Hematopoietic multipotent progenitor cell treated with erythropoietin and hydrocortisone succinate and interleukin-3 and kit ligand, for 6 days (in vitro differentiated cells): Measurements from ENCODE around the gene TBC1D12.
A peak's percentile ranks its signal among the peaks of the same experiment; 100 is the strongest.

Experiments
- DNase-seq: peaks from one replicate; pipeline ENCODE4 v3.0.0-alpha.2; 2015

The TBC1D12 gene

GRCh38 chr10:94409021-94409657, 6.8 kb downstream of the TBC1D12 start:
- DNase-seq, result no peak

GRCh38 chr10:94411304-94411703, 9.0 kb downstream of the TBC1D12 start:
- DNase-seq, result no peak

DNA sequence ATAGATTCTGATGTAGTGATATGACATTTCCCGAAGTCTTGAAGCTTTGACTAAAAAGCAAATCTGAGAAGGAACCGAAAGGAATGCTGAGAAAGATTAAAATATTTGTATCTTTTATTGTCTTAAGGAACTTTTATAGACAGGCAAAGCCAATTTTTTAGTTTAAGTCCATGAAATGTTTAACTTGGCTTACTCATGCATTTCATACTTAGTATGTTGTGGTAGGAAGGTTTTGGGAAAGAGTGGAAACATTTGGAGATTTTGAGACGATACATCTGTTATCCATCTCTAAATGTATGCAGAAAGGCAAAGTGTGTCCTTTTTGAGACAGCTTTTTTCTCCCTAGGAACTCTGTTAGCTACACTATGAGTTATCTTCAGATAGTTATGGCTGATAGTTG, 10.1 kb downstream of the TBC1D12 start:
- no peak for DNase-seq

DNA sequence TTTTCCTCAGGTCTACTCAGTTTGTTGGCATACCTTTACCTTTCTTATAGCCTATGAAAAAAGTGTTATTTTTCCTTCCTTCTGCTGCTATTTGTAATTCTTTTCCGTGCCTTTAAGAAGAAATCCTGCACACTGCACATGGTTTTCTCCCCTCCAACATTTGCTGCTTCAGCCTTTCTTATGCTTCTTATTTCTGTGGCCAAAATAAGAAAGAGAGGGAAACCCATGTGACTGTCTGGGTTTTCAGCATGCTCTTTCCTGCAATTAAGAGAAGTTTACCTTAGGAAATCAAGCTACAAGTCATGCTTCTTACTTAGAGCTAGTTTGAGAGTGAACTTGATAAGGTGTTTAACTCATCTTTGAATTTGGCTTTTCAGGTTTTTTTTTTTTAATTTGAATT, 11.0 kb downstream of the TBC1D12 start:
- no peak for DNase-seq

- DNase-seq, result no peak
Observed at GRCh38 chr10:94416896-94417295, 14.6 kb downstream of the TBC1D12 start.

GRCh38 chr10:94417321-94417720, 15.0 kb downstream of the TBC1D12 start:
- no peak for DNase-seq

DNA sequence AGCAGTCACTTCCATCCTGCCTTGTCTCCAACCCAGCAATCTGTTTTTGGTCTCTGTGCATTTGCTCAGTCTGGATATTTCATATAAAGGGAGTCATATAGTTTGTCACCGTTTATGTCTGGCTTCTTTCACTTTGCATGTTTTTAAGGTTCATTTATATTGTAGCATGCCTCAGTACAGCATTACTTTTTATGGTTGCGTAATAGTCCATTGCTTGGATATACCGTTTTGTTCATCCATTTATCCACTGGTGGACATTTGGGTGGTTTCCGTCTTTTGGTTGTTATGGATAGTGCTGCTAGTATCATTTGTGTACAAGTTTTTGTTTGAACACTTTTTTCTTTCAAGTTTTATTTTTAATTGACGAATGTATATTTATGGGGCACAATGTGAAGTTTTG, 18.2 kb downstream of the TBC1D12 start:
- DNase-seq, result no peak

DNA sequence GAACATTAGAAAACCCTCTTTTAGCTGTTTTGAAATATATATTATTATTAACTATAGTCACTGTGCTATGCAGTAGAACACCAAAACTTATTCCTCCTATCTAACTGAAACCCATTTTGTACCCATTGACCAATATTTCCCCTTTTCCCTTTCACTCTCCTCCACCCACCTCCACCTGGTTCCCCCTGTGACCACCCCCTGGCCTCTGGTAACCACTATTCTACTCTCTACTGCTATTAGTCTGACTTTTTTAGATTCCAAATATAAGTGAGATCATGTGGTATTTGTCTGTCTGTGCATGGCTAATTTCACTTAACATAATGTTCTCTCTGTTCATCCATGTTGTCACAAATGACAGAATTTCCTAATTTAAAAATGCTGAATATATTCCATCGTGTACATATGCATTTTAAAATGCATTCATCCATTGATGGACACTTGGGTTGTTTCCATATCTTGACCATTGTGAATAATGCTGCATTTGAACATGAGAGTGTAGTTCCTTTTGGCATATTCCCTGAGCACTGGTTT, 18.7 kb downstream of the TBC1D12 start:
- no peak for DNase-seq

- DNase-seq, result no peak
Observed at GRCh38 chr10:94423627-94424026, 21.3 kb downstream of the TBC1D12 start.

GRCh38 chr10:94424714-94425337, 22.5 kb downstream of the TBC1D12 start:
- no peak for DNase-seq

GRCh38 chr10:94425942-94426341, 23.6 kb downstream of the TBC1D12 start:
- no peak for DNase-seq

DNA sequence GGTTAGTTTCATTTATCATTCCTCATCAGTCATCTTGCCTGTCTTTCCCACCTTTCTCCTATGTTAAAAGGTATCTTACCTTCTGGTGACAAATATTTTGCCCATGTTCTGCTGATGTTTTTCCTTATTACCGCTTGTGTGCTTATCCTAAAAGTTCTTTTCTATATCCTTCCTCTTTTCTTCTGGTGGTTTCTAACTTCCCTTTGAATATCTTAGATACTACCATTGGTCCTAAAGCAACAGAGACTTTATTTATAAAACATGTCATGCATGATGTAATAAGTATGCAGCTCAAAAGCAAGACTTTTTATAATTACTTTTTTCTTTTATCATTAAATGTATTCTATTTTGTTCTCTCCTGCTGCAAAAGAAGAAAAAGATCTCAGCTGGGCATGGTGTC, 24.8 kb downstream of the TBC1D12 start:
- peak; percentile 4 for DNase-seq

DNA sequence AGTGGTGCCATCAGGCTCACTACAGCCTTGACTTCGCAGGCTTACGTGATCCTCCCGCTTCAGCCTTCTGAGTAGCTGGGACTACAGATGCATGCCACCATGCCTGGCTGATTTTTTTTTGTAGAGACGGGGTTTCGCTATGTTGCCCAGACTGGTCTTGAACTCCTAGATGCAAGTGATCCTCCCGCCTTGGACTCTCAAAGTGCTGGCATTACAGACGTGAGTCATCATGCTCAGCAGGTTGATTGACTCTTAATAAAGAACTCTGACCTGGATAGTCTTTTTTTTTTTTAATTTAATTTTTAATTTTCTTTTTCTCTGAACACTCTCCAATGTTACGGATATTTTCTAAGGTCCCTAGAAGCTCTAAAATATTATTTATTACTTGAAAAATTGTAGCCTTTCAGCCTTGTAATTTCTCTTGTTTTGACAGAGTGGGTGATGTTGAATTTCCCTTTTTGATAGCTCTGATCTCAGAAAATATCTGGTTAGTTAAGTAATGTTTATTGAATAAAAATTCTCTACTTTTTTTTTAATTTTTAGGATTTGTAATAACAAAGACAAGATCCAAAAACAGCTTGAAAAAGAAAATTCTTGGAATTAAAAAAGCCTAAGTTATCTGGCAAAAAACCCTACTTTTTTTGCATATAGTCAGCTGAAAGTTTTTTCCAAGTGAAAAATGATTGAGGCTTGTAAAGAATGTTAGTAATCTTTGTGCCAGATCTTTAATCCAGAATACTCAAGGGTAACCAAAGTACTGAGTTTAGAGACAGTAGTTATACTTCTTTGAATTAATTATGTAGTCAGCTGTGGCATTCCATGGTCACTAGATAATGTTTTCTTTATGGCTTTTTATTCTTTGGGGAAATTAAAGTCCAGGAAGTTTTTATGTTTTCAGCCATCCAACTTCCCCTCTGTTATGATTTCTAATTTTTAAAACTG, 26.7 kb downstream of the TBC1D12 start:
- no peak for DNase-seq

DNA sequence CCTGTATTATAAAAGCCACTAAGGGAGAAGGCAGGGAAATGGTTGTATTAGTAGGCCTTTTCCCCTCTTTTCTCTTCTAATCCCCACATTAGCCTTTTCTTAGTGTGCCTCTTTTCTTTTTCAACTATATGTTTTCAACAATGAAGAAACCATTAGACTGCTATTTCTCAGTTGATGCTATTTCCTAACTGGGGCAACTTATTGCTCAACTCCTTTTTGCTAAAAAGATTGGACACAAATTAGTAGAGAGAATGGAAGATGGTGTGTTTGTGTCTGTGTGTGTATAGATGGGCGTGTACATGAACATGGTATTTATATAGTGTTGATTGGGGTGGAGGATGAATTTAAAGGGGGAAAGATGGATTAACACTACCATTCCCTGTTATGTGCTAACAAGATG, 28.4 kb downstream of the TBC1D12 start:
- DNase-seq, result no peak

DNA sequence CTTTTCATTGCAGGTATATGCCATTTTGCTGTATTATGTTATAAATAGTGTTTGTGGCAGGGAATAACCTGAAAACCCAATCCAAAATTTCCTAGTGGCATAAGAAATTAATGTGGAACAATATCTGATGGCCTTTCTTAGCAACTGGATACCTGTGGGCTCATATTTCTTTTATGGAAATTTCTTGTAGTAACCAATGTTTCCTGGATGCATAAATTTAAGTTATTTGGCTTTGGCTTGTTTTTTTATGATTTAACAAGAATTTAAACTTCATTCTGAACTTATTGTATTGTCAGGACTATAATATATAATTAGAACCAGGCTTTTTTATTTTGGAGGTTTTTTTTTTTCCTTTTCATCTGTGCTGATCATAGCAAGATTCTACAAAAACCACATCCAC, 30.1 kb downstream of the TBC1D12 start:
- DNase-seq, result no peak

- peak; percentile 2 for DNase-seq
Observed at GRCh38 chr10:94439275-94439861, 37.0 kb downstream of the TBC1D12 start.

DNA sequence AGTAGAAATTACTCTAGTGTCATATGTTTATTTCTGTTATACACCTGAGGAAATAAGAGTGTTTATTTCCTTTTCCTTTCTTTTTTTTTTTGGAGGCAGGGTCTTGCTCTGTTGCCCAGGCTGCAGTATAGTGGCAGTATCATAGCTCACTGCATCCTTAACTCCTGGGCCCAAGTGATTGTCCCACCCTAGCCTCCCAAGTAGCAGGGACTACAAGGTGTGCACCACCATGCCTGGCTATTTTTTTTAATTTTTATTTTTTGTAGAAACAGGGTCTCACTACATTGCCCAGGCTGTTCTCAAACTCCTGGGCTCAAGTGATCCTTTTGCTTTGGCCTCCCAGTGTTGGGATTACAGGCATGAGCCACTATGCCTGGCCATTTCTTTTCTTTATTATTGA, 37.8 kb downstream of the TBC1D12 start:
- no peak for DNase-seq

GRCh38 chr10:94443047-94443446, 40.7 kb downstream of the TBC1D12 start:
- DNase-seq, result no peak

- no peak for DNase-seq
Observed at GRCh38 chr10:94443549-94443948, 41.2 kb downstream of the TBC1D12 start.

DNA sequence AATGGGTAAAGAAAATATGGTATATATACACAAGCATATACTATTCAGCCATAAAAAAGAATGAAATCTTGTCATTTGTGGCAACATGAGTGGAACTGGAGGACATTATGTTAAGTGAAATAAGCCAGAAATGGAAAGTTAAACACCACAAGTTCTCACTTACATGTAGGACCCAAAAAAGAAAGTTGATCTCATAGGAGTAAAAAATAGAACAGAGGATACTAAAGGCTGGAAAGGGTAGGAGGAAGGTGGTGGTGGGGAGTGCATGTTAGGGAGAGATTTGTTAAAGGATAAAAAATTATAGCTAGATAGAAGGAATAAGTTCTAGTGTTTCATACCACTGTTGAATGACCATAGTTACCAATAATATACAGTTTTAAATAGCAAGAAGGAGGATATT, 48.4 kb downstream of the TBC1D12 start:
- no peak for DNase-seq

DNA sequence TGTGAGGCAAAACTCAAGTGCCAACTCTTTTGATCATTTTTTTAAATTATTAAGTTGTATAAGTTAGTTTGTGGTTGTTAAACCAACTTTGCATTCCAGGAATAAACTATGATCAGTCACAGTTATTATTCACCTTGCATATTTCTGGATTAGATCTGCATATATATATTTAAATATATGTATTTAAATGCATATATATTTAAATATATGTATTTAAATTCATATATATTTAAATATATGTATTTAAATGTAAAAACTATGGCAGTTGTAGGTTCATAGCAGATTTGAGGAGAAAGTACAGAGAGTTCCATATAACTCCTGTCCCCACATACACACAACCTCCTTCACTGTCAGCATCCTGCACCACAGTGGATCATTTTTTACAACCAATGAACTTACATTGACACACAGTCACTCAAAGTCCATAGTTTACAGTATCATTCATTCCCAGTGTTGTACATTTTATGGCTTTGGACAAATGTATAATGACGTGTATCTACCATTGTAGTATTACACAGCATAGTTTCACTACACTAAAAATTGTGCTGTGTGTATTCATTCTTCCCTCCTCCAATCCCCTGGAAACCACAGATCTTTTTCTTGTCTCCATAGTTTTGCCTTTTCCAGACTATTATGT, 49.7 kb downstream of the TBC1D12 start:
- no peak for DNase-seq

GRCh38 chr10:94456942-94457341, 54.6 kb downstream of the TBC1D12 start:
- no peak for DNase-seq

- no peak for DNase-seq
Observed at GRCh38 chr10:94459385-94459784, 57.0 kb downstream of the TBC1D12 start.
